ENCODE data around the gene CFAP57.

CFAP57 gene

DNA sequence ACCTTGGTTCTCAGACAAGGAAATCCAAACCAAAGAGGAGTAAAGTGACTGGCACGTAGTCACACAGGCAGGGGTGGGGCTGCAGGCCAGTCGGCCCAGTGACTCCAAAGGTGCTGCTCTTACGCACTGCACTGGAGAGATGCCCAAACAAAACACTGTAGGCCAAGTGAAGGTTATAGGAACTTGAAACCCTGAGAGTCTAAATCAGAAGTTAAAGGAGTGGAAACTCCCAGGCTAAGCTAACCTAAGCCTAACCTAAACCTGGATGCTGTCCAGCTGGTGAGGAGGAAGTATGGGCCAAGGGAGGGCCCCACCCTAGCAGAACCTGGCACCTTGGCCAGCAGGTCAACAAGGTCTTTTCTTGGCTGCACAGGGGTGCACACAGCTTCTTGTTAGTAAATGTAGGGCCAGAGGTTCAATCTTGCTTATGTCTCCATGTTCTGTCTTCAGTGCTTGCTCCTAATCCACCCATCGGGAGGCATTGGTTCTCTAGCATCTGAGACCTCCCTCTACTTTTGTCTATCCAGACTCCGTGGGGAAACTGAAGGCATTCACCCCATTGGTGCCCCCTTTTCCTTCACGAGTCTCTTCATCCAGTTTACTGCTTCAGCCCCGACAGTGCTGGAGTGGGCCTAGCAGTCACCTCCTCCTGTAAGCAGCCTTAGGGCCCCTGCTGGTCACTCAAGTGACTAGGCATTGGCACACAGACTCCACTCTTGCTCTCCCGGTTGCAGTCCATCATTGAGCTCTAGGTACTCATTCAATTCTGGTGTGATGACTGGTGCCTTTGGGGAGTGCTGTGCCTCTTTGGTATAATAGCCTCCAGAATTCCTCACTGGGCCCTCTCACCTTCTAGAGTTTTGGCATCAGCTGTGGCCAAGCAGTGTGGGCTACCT is 84.8 kb downstream of the CFAP57 start:
- no peak for DNase-seq (ENCODE audit: insufficient read length, low spot score)
- TF ChIP-seq PAX5 (IDR thresholded peaks at IDR 0.05; ENCODE audit: insufficient read depth, low read length, severe bottlenecking) (no peak), POLR2AphosphoS5 (IDR thresholded peaks at IDR 0.05; ENCODE audit: low read depth, low read length) (no peak), POU2F2 (IDR thresholded peaks at IDR 0.05; ENCODE audit: low read depth, low read length) (no peak), TAF1 (IDR thresholded peaks at IDR 0.05; ENCODE audit: low read depth, low read length) (no peak), SPI1 (IDR thresholded peaks at IDR 0.05; ENCODE audit: low read depth, low read length) (no peak), POLR2A (IDR thresholded peaks at IDR 0.05; ENCODE audit: low read depth, low read length) (no peak)

DNA sequence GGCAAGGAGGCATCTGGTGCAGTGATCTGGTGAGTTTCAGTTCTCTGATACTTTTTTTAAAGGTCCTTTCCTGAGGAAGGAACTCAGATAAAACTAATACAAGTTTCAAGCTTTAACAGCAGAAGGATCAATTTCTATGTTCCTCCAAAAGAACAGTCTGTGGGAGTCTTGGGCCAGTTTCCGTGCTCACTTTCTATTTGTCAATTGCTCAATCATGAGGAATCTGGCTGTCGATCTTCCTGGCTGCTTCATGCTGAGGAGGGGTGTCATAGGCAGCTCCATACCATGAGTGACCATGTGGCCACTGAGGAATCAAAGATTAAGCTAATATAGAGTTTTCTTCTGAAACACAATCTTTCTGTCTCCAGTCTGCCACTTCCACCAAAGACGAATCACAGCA is 86.2 kb downstream of the CFAP57 start:
- DNase-seq (ENCODE audit: insufficient read length, low spot score) (no peak), FAIRE-seq (no peak)
- TF ChIP-seq POU2F2 (IDR thresholded peaks at IDR 0.05; ENCODE audit: low read depth, low read length) (no peak), SPI1 (IDR thresholded peaks at IDR 0.05; ENCODE audit: low read depth, low read length) (no peak), TAF1 (IDR thresholded peaks at IDR 0.05; ENCODE audit: low read depth, low read length) (no peak), PAX5 (IDR thresholded peaks at IDR 0.05; ENCODE audit: insufficient read depth, low read length, severe bottlenecking) (no peak)

More for the DNA sequence above, 84.8 kb downstream of the CFAP57 start:
- FAIRE-seq: no peak

GRCh38 chr1:43265431-43265830 is 93.3 kb downstream of the CFAP57 start:
- DNase-seq (ENCODE audit: insufficient read length, low spot score) (no peak), FAIRE-seq (no peak)
- TF ChIP-seq POLR2AphosphoS5 (IDR thresholded peaks at IDR 0.05; ENCODE audit: low read depth, low read length): no peak
- TF ChIP-seq PAX5 (IDR thresholded peaks at IDR 0.05; ENCODE audit: insufficient read depth, low read length, severe bottlenecking): no peak
- no peak for TF ChIP-seq TAF1 (IDR thresholded peaks at IDR 0.05; ENCODE audit: low read depth, low read length)
- no peak for TF ChIP-seq POLR2A (IDR thresholded peaks at IDR 0.05; ENCODE audit: low read depth, low read length)
- TF ChIP-seq SPI1 (IDR thresholded peaks at IDR 0.05; ENCODE audit: low read depth, low read length): no peak
- no peak for TF ChIP-seq POU2F2 (IDR thresholded peaks at IDR 0.05; ENCODE audit: low read depth, low read length)

DNA sequence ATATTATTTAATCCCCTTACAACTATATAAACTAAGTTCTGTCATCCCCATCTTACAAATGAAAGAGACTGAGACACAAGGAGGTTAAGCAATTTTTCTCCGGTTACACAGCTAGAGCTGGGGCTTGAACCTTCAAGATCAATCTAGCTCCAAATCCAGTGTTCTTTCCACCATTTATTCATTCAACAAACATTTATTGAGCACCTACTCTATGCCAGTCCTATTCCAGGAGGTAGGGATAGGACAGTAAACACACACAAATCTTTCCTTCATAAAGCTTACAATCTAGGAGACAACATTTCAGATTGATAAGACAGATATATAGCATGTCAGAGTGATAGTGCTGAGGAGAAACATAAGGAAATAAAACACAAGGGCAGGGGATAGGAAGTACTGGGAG is 94.8 kb downstream of the CFAP57 start:
- FAIRE-seq (no peak), DNase-seq (ENCODE audit: insufficient read length, low spot score) (no peak)
- TF ChIP-seq POU2F2 (IDR thresholded peaks at IDR 0.05; ENCODE audit: low read depth, low read length) (no peak), TAF1 (IDR thresholded peaks at IDR 0.05; ENCODE audit: low read depth, low read length) (no peak), POLR2A (IDR thresholded peaks at IDR 0.05; ENCODE audit: low read depth, low read length) (no peak), PAX5 (IDR thresholded peaks at IDR 0.05; ENCODE audit: insufficient read depth, low read length, severe bottlenecking) (no peak), POLR2AphosphoS5 (IDR thresholded peaks at IDR 0.05; ENCODE audit: low read depth, low read length) (no peak), SPI1 (IDR thresholded peaks at IDR 0.05; ENCODE audit: low read depth, low read length) (no peak)

DNA sequence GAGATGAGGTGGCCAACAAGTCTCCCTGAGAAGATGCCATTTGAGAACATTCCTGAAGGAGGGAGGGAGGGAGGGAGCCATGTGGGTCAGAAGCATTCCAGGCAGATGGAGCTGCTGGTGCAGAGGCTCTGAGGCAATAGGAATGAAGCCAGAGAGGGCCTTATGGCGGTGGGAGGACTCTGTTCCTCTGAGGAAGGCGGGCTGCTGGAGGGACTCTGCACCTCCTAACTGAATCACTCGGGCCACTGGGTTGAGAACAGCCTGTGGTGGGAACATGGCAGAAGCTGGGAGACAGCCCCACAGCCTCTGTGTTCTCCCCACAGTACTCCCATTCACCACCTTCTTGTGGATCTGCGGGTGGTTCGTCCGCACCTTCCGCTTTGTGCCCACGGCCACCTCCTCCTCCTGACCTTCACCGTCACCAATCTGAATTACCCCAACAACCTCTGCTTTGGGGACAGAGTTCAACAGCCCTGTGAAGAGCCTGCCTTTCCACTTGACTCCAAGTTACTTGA is 95.2 kb downstream of the CFAP57 start:
- FAIRE-seq: no peak
- TF ChIP-seq TAF1 (IDR thresholded peaks at IDR 0.05; ENCODE audit: low read depth, low read length): no peak
- no peak for TF ChIP-seq POLR2A (IDR thresholded peaks at IDR 0.05; ENCODE audit: low read depth, low read length)
- no peak for TF ChIP-seq SPI1 (IDR thresholded peaks at IDR 0.05; ENCODE audit: low read depth, low read length)
- TF ChIP-seq PAX5 (IDR thresholded peaks at IDR 0.05; ENCODE audit: insufficient read depth, low read length, severe bottlenecking): no peak
- no peak for TF ChIP-seq POLR2AphosphoS5 (IDR thresholded peaks at IDR 0.05; ENCODE audit: low read depth, low read length)
- TF ChIP-seq POU2F2 (IDR thresholded peaks at IDR 0.05; ENCODE audit: low read depth, low read length): no peak
- no peak for DNase-seq (ENCODE audit: insufficient read length, low spot score)

DNA sequence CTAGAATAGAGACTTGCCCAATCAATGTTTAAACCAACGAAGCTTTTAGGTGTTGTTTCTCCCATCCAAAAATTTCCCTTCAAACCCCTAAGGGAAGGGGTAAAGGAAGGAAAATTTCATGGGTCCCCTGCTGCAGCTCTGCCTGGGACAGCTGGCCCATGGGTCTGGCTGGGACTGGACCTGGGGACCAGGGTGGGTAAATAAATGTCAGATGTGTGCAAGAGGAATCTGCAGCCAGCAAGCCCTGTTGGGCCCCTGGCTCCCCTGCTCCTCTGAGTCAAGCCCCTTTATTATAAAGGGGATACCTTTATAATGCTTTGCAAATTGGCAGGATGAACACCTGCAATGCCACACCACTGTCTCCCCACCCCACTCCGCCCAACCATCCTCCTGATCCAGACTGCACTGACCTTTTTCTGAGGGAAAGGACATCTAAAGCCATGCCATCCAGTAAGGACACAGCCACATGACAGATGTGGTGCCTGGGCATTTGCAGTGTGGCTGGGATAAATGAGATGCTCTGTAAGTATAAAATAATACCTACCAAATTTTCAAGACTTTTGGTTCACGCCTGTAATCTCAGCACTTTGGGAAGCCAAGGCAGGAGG is 95.8 kb downstream of the CFAP57 start:
- no peak for TF ChIP-seq PAX5 (IDR thresholded peaks at IDR 0.05; ENCODE audit: insufficient read depth, low read length, severe bottlenecking)
- FAIRE-seq (no peak), DNase-seq (ENCODE audit: insufficient read length, low spot score) (no peak)

DNA sequence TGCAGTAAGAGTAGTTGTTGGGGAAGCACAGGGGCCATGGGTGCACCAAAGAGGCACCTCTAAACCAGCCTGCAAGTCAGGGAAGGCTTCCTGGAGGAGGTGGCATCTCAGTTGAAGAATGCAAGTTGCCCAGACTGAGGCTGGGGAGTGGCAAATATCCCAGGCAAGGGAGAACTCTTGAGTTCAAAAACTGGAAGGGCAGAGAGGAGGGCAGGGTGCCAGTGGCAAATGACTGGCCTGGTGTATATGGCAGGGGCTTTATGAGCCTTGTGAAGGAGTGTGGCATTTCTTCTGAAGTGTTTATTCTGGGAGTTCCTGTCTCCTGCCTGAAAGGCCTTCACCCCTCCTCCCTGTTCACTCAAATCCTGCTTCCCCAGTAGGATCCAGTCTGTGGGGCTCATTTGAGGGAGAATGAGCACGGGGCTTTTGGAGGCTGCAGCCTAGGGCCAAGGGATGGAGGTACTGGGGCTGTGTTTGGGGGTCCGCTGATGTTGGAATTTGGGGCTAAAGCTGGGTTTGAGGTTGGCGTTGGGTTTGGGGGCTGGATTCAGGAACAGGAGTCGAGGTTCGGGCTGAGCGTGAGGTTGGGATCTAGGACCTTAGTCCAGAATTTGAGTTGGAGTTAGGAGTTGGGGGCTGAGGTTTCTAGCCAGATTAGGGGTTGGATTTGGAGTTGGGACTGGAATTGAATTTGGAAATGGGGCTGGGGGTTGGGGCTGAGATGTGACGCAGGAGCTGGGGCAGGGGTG is 97.7 kb downstream of the CFAP57 start, which contains the start of gene TMEM125:
Gene TMEM125, plus strand, starts transcription at position 357 of the 749 bp plus-strand sequence. CDS start 2,740 bp downstream, outside the sequence.
- DNase-seq (ENCODE audit: insufficient read length, low spot score): no peak
- FAIRE-seq: no peak
- TF ChIP-seq TAF1 (IDR thresholded peaks at IDR 0.05; ENCODE audit: low read depth, low read length): no peak
- no peak for TF ChIP-seq POLR2AphosphoS5 (IDR thresholded peaks at IDR 0.05; ENCODE audit: low read depth, low read length)
- no peak for TF ChIP-seq POU2F2 (IDR thresholded peaks at IDR 0.05; ENCODE audit: low read depth, low read length)
- no peak for TF ChIP-seq PAX5 (IDR thresholded peaks at IDR 0.05; ENCODE audit: insufficient read depth, low read length, severe bottlenecking)
- no peak for TF ChIP-seq POLR2A (IDR thresholded peaks at IDR 0.05; ENCODE audit: low read depth, low read length)
- TF ChIP-seq SPI1 (IDR thresholded peaks at IDR 0.05; ENCODE audit: low read depth, low read length): no peak

DNA sequence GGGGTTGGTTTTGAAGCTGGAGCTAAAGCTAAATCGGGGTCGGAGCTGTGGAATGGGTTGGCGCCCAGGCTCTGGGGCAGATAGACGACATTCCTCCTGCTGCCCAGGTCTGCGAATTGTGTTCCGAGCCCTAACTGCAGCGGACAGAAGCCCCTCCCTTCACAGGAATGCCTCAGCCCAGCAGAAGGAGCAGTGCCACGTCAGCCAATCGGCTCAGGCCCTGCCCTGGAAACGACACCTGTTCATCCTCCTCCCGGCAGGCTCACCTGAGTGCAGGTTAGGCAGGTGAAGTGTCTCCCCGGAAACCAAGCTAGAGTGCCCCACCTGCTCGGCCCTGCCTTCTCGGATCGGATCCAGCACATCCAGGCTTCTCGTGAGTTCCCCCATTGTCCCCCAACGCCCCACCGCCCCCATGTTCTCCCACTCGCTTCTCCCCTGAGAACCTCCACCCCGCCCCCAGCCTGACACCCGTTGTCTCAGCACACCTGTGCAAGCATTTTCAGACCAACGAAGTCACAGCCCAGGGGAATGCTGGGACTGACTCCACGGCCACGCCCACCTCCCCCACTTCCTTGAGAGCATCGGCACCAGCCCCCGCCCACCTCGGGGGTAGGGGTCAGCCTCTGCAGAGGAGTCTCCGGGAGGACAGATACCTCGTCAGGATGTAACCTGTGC is 98.4 kb downstream of the CFAP57 start:
- FAIRE-seq: no peak

More for the DNA sequence above, 98.4 kb downstream of the CFAP57 start:
- DNase-seq (ENCODE audit: insufficient read length, low spot score): no peak
- TF ChIP-seq PAX5 (IDR thresholded peaks at IDR 0.05; ENCODE audit: insufficient read depth, low read length, severe bottlenecking): no peak
- no peak for TF ChIP-seq TAF1 (IDR thresholded peaks at IDR 0.05; ENCODE audit: low read depth, low read length)
- no peak for TF ChIP-seq SPI1 (IDR thresholded peaks at IDR 0.05; ENCODE audit: low read depth, low read length)
- no peak for TF ChIP-seq POLR2AphosphoS5 (IDR thresholded peaks at IDR 0.05; ENCODE audit: low read depth, low read length)
- TF ChIP-seq POLR2A (IDR thresholded peaks at IDR 0.05; ENCODE audit: low read depth, low read length): no peak
- TF ChIP-seq POU2F2 (IDR thresholded peaks at IDR 0.05; ENCODE audit: low read depth, low read length): no peak

Measured in GM12891 (cell line).